ENCODE data around the gene RMI1. TPM values are rescaled to one million over a fixed set of nuclear protein-coding genes. Genes with fewer than 3 reads are reported as not detected.
A peak's percentile ranks its signal among the peaks of the same experiment; 100 is the strongest.

RMI1 gene
- total and polyA plus RNA-seq, 10 of the 15 experiments (the other 5 are each of a cell fraction or from before 2014, with no cell fraction given) = 3.6 to 34.1 (median 16.1) TPM

- peaks cover 93% of the 10 kb centered on the region for H3K79me2 ChIP-seq (ENCODE audit: control insufficient read depth, insufficient read depth, low read length)
- H3K36me3 ChIP-seq (ENCODE audit: control insufficient read depth in 2 of 2, insufficient read depth in 2 of 2, low read length in 1 of 2) = peaks cover 6 to 39% of the 10 kb centered on the region in 2 experiments
- ChIA-PET CTCF (interaction anchor here (0.7 to 1.2 kb wide), 2 partner anchors 284 to 347 kb away, joined by 3 read pairs; no protein-coding TSS in a partner anchor), POLR2A (interaction anchor here (0.6 to 1.5 kb wide), 4 partner anchors 10 to 290 kb away, joined by 4 to 5 read pairs (median 4); no protein-coding TSS in a partner anchor), SMC1A (ENCODE audit: uncharacterized antibody, unreplicated experiment) (interaction anchor here (0.8 to 1.3 kb wide), 2 partner anchors 13 to 17 kb away, joined by 3 read pairs; no protein-coding TSS in a partner anchor), RAD21 (ENCODE audit: unreplicated experiment) (no interaction called here)
- FAIRE-seq (no peak), DNase-seq (ENCODE audit: low read depth, low spot score) (no peak), ATAC-seq (no peak)
- H3K27me3 ChIP-seq (replicated peaks in 1 of 2; ENCODE audit: control insufficient read depth in 2 of 2, insufficient read depth in 2 of 2, low read length in 1 of 2) = no peaks in the 10 kb centered on the region
- in situ Hi-C loops (cut with MboI) (loop anchor here (25.0 kb wide), 1 partner anchor 785 kb away; no protein-coding TSS in a partner anchor), intact Hi-C loops (cut with micrococcal nuclease; ENCODE audit: unreplicated experiment) (no loop called here)
- H4K20me1 ChIP-seq (ENCODE audit: control insufficient read depth, insufficient read depth) = peaks cover 10% of the 10 kb centered on the region
- H3K27ac ChIP-seq (ENCODE audit: control insufficient read depth, insufficient read depth) = no peak overlapping the region
- H3K4me1 ChIP-seq (ENCODE audit: control insufficient read depth, insufficient read depth, low read length) = no peaks in the 10 kb centered on the region
- no peak overlapping the region for H3K9ac ChIP-seq (ENCODE audit: control insufficient read depth, insufficient read depth, low read length)
- H3K4me3 ChIP-seq = peak overlapping the region; percentile 72
- no TSS peak for BruUV-seq (replicated peaks)
- H3K4me2 ChIP-seq (ENCODE audit: control insufficient read depth, insufficient read depth) = 0 out of 2 replicates have a peak overlapping the region, but pooled peaks have one; percentile 51
- TF ChIP-seq PRDM15 (CRISPR knock-in tag; IDR thresholded peaks at IDR 0.05) = no peak
- TF ChIP-seq HCFC1 (IDR thresholded peaks at IDR 0.05; ENCODE audit: low read length) = no peak
- no peak for TF ChIP-seq ZNF207 (IDR thresholded peaks at IDR 0.05; ENCODE audit: borderline replicate concordance)
- no peak for TF ChIP-seq BCL3 (IDR thresholded peaks at IDR 0.05; ENCODE audit: borderline replicate concordance, insufficient read depth, low read depth, low read length, poor library complexity, severe bottlenecking)
- no peak for TF ChIP-seq BMI1 (IDR thresholded peaks at IDR 0.05; ENCODE audit: borderline replicate concordance)
- TF ChIP-seq NKRF (conservative IDR thresholded peaks at IDR 0.05) = no peak
- no peak for TF ChIP-seq SUPT20H (IDR thresholded peaks at IDR 0.05; ENCODE audit: borderline replicate concordance, control insufficient read depth, low read depth, low read length)
- 57% methylated on average over 1 of the region's 1 CpG for WGBS (ENCODE audit: insufficient coverage, insufficient replicate concordance, low lambda C conversion rate, missing lambda C conversion rate)
- H2AFZ ChIP-seq (ENCODE audit: control insufficient read depth, low read depth, low read length) = no peak overlapping the region
- H3K9me3 ChIP-seq (replicated peaks; ENCODE audit: control insufficient read depth, insufficient read depth, low read length) = no peaks in the 10 kb centered on the region; the same call in 2 of the 3 replicates
Measured at GRCh38 chr9:83977196-83977595, 3.4 kb upstream of the RMI1 start.
